22Rv1 (cell line): ENCODE measurements around the gene NUP160.
"Not testable (repeated sequence)": the region's sequence is repeated elsewhere in the genome, so short reads cannot be mapped to it uniquely, and the experiment has no call there.

Experiments
- H3K27ac ChIP-seq: fragments of 450-650 bp; 2 replicates; pipeline ENCODE4 v1.5.1; 2017
- CTCF ChIP-seq: fragments of 450-650 bp; IDR thresholded peaks from 2 replicates; pipeline ENCODE4 v1.5.1; 2017; ENCODE audit warnings: mild to moderate bottlenecking
- ZFX ChIP-seq: fragments of 450-650 bp; IDR thresholded peaks from 2 replicates; pipeline ENCODE4 v1.6.1; 2017; ENCODE audit warnings: antibody characterized with exemption, borderline replicate concordance

NUP160 gene

DNA sequence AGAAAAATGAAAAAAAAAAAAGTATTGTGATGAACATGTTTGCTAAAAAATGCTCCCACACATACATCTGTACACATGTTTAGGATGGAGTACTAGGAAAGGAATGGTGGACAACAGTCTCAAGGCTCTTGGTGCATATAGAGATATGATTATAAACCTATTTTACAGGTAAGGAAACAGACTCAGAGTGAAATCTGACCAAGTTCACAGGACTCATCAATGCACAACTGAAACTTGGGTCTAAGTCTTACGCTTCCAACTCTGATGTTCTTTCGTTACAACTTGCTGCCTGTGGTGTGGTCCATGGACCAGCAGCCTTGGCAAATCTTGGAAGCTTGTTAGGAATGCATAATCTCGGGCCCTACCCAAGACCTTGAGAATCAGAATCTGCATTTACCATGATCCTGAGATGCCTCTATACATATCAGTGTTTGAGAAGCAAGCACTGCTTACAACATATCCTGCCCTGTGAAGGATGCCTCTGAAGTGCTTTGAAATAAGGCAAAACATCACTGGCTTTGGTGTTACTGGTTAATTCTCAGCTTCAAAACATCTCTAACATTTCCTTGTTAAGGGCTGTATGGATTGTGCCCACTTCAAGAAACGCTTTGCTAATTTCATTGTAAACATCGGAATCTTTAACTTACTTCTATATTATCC lies 39.9 kb upstream of the NUP160 start:
- no peak for TF ChIP-seq CTCF

DNA sequence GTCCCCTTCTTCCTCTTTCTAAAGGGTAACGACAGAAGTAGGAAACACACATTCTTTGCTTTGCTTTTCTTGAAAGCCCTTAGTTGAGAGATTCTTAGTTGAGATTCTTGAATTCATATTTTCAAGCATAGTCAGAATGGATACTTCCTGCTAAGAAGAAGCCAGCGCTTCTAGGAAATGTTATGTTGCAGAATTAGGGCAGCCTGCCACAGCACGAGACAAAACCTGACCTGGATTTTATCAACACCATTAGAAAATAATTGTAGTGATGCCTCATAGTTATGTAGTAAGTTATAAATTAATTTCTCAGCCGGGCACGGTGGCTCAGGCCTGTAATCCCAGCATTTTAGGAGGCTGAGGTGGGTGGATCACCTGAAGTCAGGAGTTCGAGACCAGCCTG lies 37.9 kb upstream of the NUP160 start:
- no peak overlapping the region for H3K27ac ChIP-seq
- TF ChIP-seq CTCF (no peak), ZFX (no peak)

More for the DNA sequence above, 39.9 kb upstream of the NUP160 start:
- no peak overlapping the region for H3K27ac ChIP-seq

DNA sequence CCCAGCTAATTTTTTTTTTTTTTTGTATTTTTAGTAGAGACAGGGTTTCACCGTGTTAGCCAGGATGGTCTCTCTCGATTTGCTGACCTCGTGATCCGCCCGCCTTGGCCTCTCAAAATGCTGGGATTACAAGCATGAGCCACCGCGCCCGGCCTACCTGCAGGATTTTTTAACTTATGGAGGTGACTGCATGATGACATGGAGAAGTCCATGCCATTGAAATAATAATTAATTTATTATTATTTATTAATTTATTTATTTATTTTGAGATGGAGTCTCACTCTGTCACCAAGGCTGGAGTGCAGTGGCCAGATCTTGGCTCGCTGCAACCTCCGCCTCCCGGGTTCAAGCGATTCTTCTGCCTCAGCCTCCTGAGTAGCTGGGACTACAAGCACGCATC lies 34.3 kb upstream of the NUP160 start:
- H3K27ac ChIP-seq: not testable (repeated sequence)

DNA sequence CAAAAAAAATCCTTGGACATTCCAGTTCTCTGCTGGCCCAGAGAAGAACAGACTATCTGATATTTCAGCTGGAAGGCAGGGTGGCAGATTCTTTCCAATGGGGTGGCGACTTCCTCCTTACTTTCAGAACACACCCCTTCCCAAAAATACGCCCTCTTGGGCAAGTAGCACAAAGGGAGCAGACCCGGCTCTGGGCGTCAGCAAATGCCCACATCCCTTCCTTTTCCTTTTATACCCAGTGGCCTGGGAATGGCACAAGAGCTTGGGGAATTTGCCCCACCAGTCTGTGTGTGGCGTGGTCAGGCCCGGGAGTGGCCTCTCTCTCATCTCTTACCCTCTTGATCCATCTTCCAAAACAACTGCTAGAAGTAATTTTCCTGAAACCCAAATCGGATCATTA lies 33.0 kb upstream of the NUP160 start:
- TF ChIP-seq CTCF (no peak), ZFX (no peak)
- no peak overlapping the region for H3K27ac ChIP-seq

DNA sequence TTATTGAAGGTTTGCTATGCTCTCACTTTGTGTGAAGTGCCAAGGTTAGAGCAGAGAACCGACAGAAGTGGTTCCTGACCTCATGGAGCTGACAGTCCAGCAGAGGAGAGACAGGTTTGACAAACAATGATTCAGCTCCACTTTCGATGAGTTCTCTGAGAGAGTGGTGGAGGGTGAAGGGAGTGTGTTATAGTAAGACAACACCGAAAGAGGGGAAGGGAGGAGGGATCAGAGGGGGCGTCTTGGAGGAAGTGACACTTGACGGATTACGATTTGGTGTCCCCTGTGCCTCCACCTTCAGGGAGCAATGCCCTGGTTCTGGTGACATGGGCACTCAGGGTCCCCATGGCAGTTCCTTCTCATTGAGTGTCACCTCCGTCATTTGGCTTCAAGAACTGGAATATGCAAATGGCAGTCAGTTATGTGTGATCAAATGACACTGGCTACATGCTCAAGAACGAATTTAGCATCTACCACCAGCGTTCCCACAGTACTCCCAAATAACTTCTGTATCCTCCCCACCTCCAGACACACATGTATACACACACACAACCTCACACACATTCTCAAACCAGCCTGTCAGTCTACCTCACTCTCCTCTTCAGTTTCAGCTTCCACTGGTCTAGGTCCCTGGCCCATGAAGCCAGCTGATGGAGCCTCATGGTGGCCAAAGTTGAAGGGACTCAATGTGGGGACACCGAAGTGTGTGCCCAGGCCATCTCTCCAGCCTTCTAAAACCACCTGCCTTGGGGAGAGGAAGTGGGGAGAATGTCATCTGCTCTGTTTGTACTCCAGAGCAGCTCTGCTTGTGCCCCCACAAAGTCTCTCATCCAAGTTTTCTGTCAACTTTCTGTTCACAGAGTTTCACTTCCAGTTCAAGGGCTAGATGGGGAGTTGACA lies 31.4 kb upstream of the NUP160 start:
- TF ChIP-seq CTCF (no peak), ZFX (no peak)

GRCh38 chr11:47875858-47876257 lies 27.7 kb upstream of the NUP160 start:
- not testable (repeated sequence) for H3K27ac ChIP-seq

More for the DNA sequence above, 31.4 kb upstream of the NUP160 start:
- no peak overlapping the region for H3K27ac ChIP-seq

GRCh38 chr11:47870404-47870803 lies 22.3 kb upstream of the NUP160 start:
- no peak for TF ChIP-seq CTCF
- no peak for TF ChIP-seq ZFX
- H3K27ac ChIP-seq: no peak overlapping the region

GRCh38 chr11:47869544-47870393 lies 21.6 kb upstream of the NUP160 start:
- no peak overlapping the region for H3K27ac ChIP-seq
- TF ChIP-seq CTCF: no peak
